ENCODE data around the gene PNPLA5. TPM values are rescaled to one million over a fixed set of nuclear protein-coding genes. Genes with fewer than 3 reads are reported as not detected.

PNPLA5 gene
- total RNA-seq, 1 experiment from 2014 or later, result not detected

DNA sequence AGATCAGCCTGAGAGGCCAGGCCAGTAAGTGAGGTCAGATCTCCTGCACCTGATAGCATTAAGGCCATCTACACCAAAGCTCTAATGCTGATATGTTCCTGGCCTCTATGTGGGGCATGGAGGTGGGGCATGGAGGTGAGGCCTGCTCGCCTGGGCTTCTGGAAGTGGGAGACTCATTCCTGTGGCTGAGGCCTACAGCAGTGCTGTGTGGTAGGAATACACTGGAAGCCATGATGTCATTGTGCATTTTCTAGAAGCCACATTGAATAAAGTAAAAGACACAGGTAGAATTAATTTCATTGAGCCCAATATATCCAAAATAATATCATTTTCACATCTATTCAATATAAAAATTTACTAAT is 34.5 kb upstream of the PNPLA5 start:
- BruUV-seq (replicated peaks), result no TSS peak
- Histone ChIP-seq H4K20me1 (ENCODE audit: low read length) (no peaks in the 10 kb centered on the region), H3K4me2 (ENCODE audit: low read length) (no peak overlapping the region), H3K27me3 (ENCODE audit: low read length) (no peaks in the 10 kb centered on the region), H3K4me3 (ENCODE audit: low read length) (no peak overlapping the region), H3K27ac (ENCODE audit: low read length) (no peak overlapping the region), H2AFZ (ENCODE audit: low read length) (no peak overlapping the region), H3K36me3 (ENCODE audit: low read depth, low read length) (no peaks in the 10 kb centered on the region), H3K4me1 (ENCODE audit: insufficient read depth, low read length) (peaks cover 13% of the 10 kb centered on the region), H3K9me3 (ENCODE audit: low read length) (no peaks in the 10 kb centered on the region), H3K9me2 (replicated peaks; ENCODE audit: low read length) (no peaks in the 10 kb centered on the region), H3F3A (ENCODE audit: low read length, unreplicated experiment) (no peaks in the 10 kb centered on the region), H3K79me2 (ENCODE audit: low read length) (no peaks in the 10 kb centered on the region), H3K9ac (ENCODE audit: low read length) (no peak overlapping the region)
- no peak for DNase-seq
- no peak for TF ChIP-seq EZH2phosphoT487 (IDR thresholded peaks at IDR 0.05; ENCODE audit: borderline replicate concordance, low read length)
- TF ChIP-seq, protein P1, sequence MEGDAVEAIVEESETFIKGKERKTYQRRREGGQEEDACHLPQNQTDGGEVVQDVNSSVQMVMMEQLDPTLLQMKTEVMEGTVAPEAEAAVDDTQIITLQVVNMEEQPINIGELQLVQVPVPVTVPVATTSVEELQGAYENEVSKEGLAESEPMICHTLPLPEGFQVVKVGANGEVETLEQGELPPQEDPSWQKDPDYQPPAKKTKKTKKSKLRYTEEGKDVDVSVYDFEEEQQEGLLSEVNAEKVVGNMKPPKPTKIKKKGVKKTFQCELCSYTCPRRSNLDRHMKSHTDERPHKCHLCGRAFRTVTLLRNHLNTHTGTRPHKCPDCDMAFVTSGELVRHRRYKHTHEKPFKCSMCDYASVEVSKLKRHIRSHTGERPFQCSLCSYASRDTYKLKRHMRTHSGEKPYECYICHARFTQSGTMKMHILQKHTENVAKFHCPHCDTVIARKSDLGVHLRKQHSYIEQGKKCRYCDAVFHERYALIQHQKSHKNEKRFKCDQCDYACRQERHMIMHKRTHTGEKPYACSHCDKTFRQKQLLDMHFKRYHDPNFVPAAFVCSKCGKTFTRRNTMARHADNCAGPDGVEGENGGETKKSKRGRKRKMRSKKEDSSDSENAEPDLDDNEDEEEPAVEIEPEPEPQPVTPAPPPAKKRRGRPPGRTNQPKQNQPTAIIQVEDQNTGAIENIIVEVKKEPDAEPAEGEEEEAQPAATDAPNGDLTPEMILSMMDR (conservative IDR thresholded peaks at IDR 0.05; ENCODE audit: low read depth, low read length), result no peak
- no peak for TF ChIP-seq EZH2 (IDR thresholded peaks at IDR 0.05; ENCODE audit: low read length, unreplicated experiment)
- ChIA-PET CTCF (no interaction called here), POLR2A (ENCODE audit: unreplicated experiment) (no interaction called here)
- ATAC-seq, result no peak
- intact Hi-C loops (cut with micrococcal nuclease), result no loop called here

DNA sequence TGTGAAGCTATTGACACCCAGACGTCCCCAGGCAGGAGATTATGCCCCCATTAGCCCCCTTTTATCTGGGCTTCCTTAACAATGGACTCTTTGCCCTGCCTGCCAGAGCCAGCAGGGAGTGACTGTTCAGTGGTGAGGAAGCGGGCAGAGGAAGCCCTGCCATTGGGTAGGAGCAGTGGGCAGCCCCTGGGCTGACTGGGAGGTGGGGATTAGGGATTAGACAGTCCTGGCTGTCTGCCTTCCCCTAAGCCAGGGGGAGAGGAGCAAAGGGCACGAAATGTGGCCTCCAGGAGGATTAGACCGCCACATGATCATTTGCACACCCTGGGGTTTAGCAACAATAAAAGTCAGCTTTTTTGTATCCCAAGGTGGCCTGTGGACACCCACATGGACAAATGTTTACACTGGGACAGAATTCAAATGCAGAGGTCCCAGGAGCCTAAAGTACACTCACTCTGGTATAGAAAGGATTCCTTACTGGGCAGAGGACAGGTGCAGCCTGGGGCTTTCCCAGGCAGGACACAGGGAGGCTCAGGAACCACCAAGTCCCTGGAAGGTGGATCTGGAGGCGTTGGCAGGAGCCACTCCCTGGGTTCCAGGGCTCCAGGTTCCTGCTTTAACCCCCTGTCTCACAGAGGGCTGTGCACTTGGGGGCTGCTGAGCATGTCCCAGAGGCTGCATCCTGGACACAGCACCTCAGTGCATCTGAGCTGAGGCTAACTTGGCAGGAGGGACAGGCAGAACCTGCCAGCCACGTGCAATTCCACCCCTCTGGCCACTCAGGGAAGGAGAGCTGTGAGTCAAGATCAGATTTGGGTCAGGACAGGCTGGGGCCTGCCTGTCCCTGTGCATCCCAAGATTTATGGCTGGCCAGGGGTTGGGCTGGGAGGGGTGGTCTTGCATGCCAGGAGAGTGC is 33.9 kb upstream of the PNPLA5 start:
- no TSS peak for BruUV-seq (replicated peaks)
- ATAC-seq, result no peak
- no peaks in the 10 kb centered on the region for H4K20me1 ChIP-seq (ENCODE audit: low read length)
- ChIA-PET CTCF (no interaction called here), POLR2A (ENCODE audit: unreplicated experiment) (no interaction called here)
- no peaks in the 10 kb centered on the region for H3K27me3 ChIP-seq (ENCODE audit: low read length)
- H3K4me1 ChIP-seq (ENCODE audit: insufficient read depth, low read length), result peaks cover 17% of the 10 kb centered on the region
- H3K9me2 ChIP-seq (replicated peaks; ENCODE audit: low read length), result no peaks in the 10 kb centered on the region
- no peak overlapping the region for H3K4me2 ChIP-seq (ENCODE audit: low read length)
- intact Hi-C loops (cut with micrococcal nuclease), result no loop called here
- no peak overlapping the region for H3K4me3 ChIP-seq (ENCODE audit: low read length)
- TF ChIP-seq EZH2 (IDR thresholded peaks at IDR 0.05; ENCODE audit: low read length, unreplicated experiment), result no peak
- no peak for TF ChIP-seq EZH2phosphoT487 (IDR thresholded peaks at IDR 0.05; ENCODE audit: borderline replicate concordance, low read length)
- H3K79me2 ChIP-seq (ENCODE audit: low read length), result no peaks in the 10 kb centered on the region
- no peaks in the 10 kb centered on the region for H3K36me3 ChIP-seq (ENCODE audit: low read depth, low read length)
- DNase-seq, result no peak
- no peaks in the 10 kb centered on the region for H3F3A ChIP-seq (ENCODE audit: low read length, unreplicated experiment)
- no peak overlapping the region for H3K9ac ChIP-seq (ENCODE audit: low read length)
- no peak overlapping the region for H3K27ac ChIP-seq (ENCODE audit: low read length)
- no peaks in the 10 kb centered on the region for H3K9me3 ChIP-seq (ENCODE audit: low read length)
- no peak overlapping the region for H2AFZ ChIP-seq (ENCODE audit: low read length)

DNA sequence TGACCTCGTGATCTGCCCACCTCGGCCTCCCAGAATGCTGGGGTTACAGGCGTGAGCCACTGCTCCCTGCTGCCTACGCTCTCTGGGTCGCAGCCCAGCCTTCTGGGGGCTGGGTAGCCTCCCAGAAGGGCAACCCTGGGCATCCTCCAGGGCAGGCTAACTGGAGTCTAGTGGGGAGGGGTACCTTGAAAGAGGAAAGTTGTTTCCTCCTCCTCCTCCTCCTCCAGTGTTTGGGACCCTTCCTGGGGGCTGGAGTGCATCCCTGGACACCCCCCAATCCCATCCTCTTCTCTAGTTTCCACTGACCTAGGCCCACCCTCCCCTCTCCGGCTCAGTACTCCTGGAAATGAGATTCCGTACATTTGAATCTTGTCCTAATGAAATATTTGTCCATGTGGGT is 33.1 kb upstream of the PNPLA5 start:
- H3K4me1 ChIP-seq (ENCODE audit: insufficient read depth, low read length), result peaks cover 17% of the 10 kb centered on the region
- no peaks in the 10 kb centered on the region for H3F3A ChIP-seq (ENCODE audit: low read length, unreplicated experiment)
- no peak overlapping the region for H3K9ac ChIP-seq (ENCODE audit: low read length)
- H3K9me2 ChIP-seq (replicated peaks; ENCODE audit: low read length), result no peaks in the 10 kb centered on the region
- H3K27me3 ChIP-seq (ENCODE audit: low read length), result no peaks in the 10 kb centered on the region
- DNase-seq (no peak), ATAC-seq (no peak)
- no peaks in the 10 kb centered on the region for H3K9me3 ChIP-seq (ENCODE audit: low read length)
- H3K4me3 ChIP-seq (ENCODE audit: low read length), result no peak overlapping the region
- no peaks in the 10 kb centered on the region for H3K79me2 ChIP-seq (ENCODE audit: low read length)
- intact Hi-C loops (cut with micrococcal nuclease), result no loop called here
- no TSS peak for BruUV-seq (replicated peaks)
- H3K36me3 ChIP-seq (ENCODE audit: low read depth, low read length), result no peaks in the 10 kb centered on the region
- no peak overlapping the region for H3K4me2 ChIP-seq (ENCODE audit: low read length)
- TF ChIP-seq EZH2 (IDR thresholded peaks at IDR 0.05; ENCODE audit: low read length, unreplicated experiment) (no peak), EZH2phosphoT487 (IDR thresholded peaks at IDR 0.05; ENCODE audit: borderline replicate concordance, low read length) (no peak)
- TF ChIP-seq, protein P1 (conservative IDR thresholded peaks at IDR 0.05; ENCODE audit: low read depth, low read length), result no peak
- ChIA-PET POLR2A (ENCODE audit: unreplicated experiment) (no interaction called here), CTCF (no interaction called here)
- H4K20me1 ChIP-seq (ENCODE audit: low read length), result no peaks in the 10 kb centered on the region
- H3K27ac ChIP-seq (ENCODE audit: low read length), result no peak overlapping the region
- H2AFZ ChIP-seq (ENCODE audit: low read length), result no peak overlapping the region
